Measurements from ENCODE around the gene FHOD3. TPM values are rescaled to one million over a fixed set of nuclear protein-coding genes. Genes with fewer than 3 reads are reported as not detected.
A peak's percentile ranks its signal among the peaks of the same experiment; 100 is the strongest.

The FHOD3 gene
- total and polyA plus RNA-seq, 2 of the 8 experiments (the other 6 are each of a cell fraction or from before 2014, with no cell fraction given): 9.7 to 10.5 TPM

GRCh38 chr18:36481201-36481657 is 183.7 kb downstream of the FHOD3 start (continued):
- no peak for TF ChIP-seq KDM1A (IDR thresholded peaks at IDR 0.05; ENCODE audit: borderline replicate concordance, low read length)
- TF ChIP-seq CHD7 (IDR thresholded peaks at IDR 0.05; ENCODE audit: insufficient replicate concordance, low read length): peak; percentile 76
- TF ChIP-seq RBBP5 (IDR thresholded peaks at IDR 0.05; ENCODE audit: borderline replicate concordance, low read depth, low read length): no peak
- no peak for TF ChIP-seq SUZ12 (IDR thresholded peaks at IDR 0.05; ENCODE audit: low read length)
